Stimulated activated CD8-positive, alpha-beta memory T cell treated with anti-CD3 and anti-CD28 coated beads, Interleukin-7, amount 100 ng/mL, for 48 hours (primary cell): Measurements from ENCODE around the gene CTDP1.
"Not testable (repeated sequence)": the region's sequence is repeated elsewhere in the genome, so short reads cannot be mapped to it uniquely, and the experiment has no call there.

Experiments
- DNase-seq, 2 donors: peaks; one replicate each; pipeline ENCODE4 v3.0.0-alpha.2; 2020; ENCODE audit warnings: low read depth in 1 of 2; ENCODE audit errors: extremely low read depth in 1 of 2

The CTDP1 gene

GRCh38 chr18:79680891-79681339 is 1.3 kb downstream of the CTDP1 start:
- no peak for DNase-seq

- DNase-seq, result peak in 1 of 2 donors; percentile 82
These were observed 2.1 kb downstream of the CTDP1 start for GRCh38 chr18:79681484-79682387.

GRCh38 chr18:79682481-79682880 is 2.9 kb downstream of the CTDP1 start:
- DNase-seq, result no peak

- peak in 1 of 2 donors; percentile 84 for DNase-seq
These were observed 3.5 kb downstream of the CTDP1 start for GRCh38 chr18:79682894-79683625.

- DNase-seq, result no peak
These were observed 4.2 kb downstream of the CTDP1 start for GRCh38 chr18:79683626-79684282.

- DNase-seq, result no peak
These were observed 4.7 kb downstream of the CTDP1 start for GRCh38 chr18:79684283-79684631.

GRCh38 chr18:79684787-79685186 is 5.2 kb downstream of the CTDP1 start:
- DNase-seq, result no peak

GRCh38 chr18:79685281-79685680 is 5.7 kb downstream of the CTDP1 start:
- DNase-seq, result no peak

- no peak for DNase-seq
These were observed 6.4 kb downstream of the CTDP1 start for GRCh38 chr18:79685971-79686370.

- DNase-seq, result no peak
These were observed 8.2 kb downstream of the CTDP1 start for GRCh38 chr18:79687806-79688205.

GRCh38 chr18:79690071-79690470 is 10.5 kb downstream of the CTDP1 start:
- no peak for DNase-seq

GRCh38 chr18:79690586-79691482 is 11.2 kb downstream of the CTDP1 start:
- DNase-seq, result no peak

- DNase-seq, result no peak
These were observed 12.5 kb downstream of the CTDP1 start for GRCh38 chr18:79692056-79692455.

GRCh38 chr18:79692886-79693285 is 13.3 kb downstream of the CTDP1 start:
- no peak for DNase-seq

GRCh38 chr18:79693561-79694205 is 14.1 kb downstream of the CTDP1 start:
- no peak for DNase-seq

GRCh38 chr18:79694206-79694894 is 14.7 kb downstream of the CTDP1 start:
- not testable (repeated sequence) for DNase-seq

- no peak for DNase-seq
These were observed 15.3 kb downstream of the CTDP1 start for GRCh38 chr18:79694895-79695213.

- DNase-seq, result no peak
These were observed 15.7 kb downstream of the CTDP1 start for GRCh38 chr18:79695269-79695668.
